Ramos (cell line): ENCODE measurements around the gene MEP1B.
"Not testable (repeated sequence)": the region's sequence is repeated elsewhere in the genome, so short reads cannot be mapped to it uniquely, and the experiment has no call there.

Source experiments
- in situ Hi-C: fragments of 300-500 bp; cut with MboI; formaldehyde crosslinking; loops from one replicate; pipeline ENCODE4 v1.14.3; 2022; ENCODE audit warnings: low sequenced_read_pairs; ENCODE audit not compliant: unreplicated experiment

Gene MEP1B

DNA sequence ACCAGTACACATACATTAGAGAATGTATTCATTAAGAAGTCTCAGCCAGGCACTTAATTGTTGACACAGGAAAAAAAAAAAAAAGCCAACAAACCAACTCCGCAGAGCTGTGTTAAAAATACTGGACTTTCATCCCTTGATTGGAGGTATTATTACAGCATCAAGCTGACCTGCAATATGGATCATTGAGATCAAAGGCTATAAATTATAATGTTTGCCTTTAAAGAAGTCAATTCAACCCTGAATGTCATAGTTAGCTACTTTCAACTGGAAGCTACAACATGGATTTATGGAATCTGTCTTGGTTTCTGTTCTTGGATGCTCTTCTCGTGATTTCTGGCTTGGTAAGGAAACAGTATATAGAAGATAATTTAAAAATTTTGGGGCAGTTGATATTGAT lies at the start of gene MEP1B:
Gene MEP1B (plus strand): TSS at position 250 of the 400 bp plus-strand sequence. CDS start 32 bp downstream, at position 282.
- in situ Hi-C loops, result no loop called here

DNA sequence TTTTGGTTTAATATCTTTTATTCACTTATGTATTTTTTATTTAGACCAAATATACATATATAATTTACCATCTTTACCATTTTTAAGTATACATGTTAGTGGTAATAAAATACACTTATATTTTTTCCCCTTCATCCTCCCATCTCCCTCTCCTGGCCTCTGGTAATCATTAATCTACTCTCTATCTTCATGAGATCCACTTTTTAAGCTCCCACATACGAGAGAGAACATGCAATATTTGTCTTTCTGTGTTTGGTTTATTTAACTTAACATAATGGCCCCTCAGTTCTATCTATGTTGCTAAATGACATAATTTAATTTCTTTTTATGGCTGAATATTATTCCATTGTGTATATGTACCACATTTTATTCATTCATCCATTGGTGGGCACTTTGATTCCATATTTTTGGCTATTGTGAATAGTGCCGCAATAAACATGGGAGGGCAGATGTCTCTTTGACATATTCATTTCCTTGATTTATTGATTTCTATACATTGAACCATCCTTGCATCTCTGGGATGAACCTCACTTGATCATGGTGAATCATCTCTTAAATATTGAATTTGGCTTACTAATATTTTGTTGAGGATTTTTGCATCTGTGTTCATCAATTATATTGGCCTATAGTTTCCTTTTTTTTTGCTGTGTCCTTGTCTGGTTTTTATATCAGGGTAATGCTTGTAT lies 41.5 kb upstream of the MEP1B start:
- in situ Hi-C loops, result no loop called here

DNA sequence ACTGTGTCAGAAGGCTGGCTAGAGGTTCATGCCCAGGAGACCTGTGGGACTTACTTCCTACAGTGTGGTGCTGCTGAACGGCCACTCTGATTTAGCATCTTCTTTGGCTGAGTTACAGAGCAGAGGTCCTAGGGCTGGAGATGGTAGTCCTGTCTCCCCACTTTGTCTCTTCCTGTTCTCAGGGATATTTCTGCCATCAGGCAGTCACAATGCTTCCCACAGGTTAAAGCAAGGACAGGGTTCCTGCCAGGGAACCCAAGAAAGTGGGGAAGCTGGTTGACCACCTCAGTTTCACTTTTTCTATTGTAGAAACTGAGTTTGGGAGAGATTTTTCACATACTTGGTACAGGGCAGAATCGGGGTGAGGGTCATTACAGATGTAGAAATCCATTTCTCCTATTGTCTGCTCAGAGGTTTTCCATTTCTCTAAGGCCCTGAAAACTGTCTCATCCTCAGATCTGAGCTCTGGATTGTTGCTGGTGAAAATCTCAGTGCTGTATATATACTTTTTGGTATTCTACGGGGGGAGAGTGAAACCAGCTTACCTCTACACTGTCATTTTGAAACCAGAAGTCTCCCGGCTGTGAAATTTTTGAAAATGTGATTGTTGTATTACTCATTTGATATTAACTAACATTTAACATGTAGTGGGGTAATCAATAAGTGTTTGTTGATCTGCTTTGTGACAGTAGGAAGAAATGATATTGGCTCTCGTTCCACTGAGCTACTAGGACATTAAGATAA lies 37.0 kb upstream of the MEP1B start:
- in situ Hi-C loops, result no loop called here

DNA sequence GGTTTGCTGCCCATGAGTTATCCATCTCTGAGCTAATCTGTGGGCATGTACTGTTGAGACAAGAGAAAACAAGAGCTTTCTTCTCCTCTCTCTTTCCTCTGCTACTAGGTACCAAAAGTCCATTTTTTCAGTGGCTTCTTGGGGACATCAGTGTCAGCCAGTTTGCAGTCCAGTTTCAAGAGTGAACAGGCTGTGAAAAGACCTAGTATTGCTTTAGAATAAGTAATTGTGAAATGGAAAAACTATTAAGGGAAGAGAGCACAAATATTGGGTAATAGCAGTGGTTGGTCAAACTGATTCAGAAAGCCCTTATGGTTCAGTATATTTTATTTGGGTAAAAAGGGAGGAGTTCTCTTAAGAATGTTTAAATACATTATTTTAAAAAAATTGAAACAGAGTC lies 33.0 kb upstream of the MEP1B start:
- in situ Hi-C loops, result no loop called here

DNA sequence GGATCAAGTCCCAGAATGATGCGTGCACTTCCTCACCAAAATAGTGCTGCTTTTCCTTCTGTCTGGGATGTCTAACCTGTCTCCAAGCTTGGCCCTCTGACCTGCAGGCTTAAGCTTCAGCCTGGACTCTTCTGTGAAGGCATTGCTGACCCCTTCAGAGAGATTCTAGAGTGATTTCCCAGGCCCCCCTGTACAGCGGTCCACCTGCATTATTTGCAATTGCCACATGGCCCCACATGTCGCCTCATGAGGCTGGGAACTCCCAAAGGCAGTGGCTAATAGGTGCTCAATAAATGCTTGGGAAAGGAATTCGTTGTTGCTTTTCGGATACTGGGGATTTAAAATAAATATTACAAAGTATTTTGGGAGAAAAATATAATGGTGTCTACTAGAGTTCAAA lies 32.3 kb upstream of the MEP1B start:
- in situ Hi-C loops, result no loop called here

DNA sequence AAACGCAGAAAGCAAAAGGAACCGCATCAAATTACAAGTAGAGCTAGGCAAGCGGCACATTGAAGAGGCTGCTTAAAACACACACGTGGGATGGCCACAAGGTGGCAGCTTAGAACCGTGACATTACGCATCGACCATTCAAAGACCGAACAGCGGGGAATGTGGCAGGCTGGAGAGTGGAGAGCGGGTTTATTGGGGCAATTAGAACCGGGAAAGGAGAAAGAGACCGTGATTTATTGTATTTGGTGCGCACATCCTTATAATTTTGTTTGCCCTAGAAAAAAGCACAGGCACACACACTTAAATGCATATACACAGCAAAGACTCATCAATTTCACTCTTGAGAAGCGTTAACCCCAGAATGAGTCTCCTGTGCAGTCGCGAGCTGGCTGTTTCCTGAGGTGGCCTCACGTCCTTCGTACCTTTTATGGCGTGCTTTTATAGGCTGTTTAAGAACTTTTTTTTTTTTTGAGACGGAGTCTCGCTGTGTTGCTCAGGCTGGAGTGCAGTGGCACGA lies 31.7 kb upstream of the MEP1B start:
- in situ Hi-C loops, result no loop called here

DNA sequence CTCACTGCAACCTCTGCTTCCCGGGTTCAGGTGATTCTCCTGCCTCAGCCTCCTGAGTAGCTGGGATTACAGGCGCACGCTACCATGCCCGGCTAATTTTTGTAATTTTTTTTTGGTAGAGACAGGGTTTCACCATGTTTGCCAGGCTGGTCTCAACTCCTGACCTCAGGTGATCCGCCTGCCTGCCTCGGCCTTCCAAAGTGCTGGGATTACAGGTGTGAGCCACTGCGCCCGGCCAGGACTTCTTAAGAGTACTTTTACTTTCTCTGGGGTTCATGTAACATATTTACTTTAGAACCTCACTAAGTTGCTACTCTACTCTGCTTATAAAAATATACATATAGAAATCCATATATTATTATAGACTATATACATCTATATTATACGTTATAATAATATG lies 31.2 kb upstream of the MEP1B start:
- in situ Hi-C loops, result not testable (repeated sequence)

DNA sequence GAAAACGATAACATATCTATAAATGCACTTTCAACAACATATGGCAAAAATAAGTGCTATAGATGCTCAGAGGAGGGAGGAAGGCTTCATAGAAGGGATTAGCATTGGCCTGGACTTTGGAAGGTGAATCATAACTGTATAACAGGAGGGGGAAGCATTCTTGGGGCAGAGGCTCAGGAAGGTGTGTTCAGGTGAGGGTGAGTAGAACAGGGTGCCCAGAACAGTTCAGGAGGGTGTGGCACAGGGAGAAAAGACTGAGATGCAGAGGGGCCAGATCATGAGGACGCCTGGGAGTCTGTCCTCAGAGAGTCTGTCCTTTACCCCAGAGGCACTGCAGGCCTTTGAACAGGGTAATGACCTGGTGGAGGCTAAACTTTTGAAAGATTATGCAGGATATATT lies 29.3 kb upstream of the MEP1B start:
- in situ Hi-C loops, result loop anchor here (5.0 kb wide), 1 partner anchor 392 kb away; no protein-coding TSS in a partner anchor

DNA sequence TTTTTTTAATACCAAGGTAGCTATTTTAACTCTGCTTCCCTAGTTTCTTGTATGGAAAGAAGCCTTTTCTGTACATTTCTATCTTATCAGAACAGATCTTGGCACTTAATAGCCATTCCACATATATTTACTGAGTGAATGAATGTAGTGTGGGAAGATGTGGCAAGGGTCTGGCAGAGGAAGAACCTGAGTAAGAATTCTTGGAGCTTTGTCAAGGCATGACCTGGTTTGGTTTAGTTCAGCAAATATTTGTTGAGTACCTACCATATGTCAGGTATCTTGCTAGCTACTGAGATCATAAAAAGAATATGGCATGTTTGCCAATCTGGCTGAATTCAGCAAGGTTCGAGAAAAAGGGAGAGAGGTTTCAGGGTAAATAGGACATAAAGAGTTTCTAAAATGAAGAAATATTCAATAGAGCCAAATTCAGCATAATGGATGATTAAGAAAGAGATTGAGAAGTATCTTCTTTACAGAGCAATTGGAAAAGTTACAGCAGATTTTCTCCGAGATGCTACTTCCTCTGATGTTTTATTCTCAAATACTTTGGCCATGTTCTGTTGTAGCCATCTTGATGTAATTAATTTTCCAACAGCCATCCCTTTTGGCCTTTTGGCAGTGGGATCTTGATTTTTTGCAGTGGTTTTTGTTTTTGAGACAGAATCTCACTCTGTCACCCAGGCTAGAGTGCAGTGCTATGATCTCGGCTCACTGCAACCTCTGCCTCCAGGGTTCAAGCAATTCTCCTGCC lies 21.7 kb upstream of the MEP1B start:
- in situ Hi-C loops, result no loop called here

DNA sequence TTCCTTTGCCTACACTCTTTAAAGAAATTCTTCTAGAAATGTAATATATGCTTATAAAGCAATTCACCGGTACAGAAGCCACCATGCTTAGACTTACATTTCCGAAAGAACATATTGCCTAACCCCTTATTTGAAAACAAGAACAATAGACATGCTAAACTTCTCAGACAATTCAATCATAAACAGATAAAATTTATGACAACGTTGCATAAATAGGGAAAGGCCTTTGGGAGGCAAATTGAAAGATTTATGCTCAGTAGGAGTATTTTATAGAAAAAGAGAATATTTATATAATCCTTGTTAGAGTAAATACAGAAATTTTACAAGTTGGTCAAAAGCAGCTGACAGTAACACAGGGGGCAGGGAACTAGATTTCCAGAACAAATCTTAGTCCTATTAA lies 16.2 kb upstream of the MEP1B start:
- in situ Hi-C loops, result no loop called here

DNA sequence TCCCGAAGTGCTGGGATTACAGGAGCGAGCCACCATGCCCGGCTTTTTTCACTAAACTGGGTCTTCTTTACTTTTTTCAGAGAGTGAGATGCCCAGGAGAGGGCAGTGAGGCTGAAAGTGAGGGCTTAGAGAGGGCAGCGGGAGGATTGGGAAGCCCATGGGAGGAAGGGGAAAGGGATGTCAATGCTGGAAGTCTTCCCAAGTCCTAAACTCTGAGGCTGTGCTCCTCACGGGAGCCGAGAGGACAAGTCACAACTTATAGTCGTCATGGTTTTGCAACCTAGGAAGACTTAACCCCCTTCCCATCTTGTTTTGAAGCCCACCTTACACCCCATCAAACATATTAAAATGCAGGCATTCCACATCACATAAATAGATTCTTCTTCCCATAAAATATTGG lies 15.1 kb upstream of the MEP1B start:
- in situ Hi-C loops, result no loop called here

DNA sequence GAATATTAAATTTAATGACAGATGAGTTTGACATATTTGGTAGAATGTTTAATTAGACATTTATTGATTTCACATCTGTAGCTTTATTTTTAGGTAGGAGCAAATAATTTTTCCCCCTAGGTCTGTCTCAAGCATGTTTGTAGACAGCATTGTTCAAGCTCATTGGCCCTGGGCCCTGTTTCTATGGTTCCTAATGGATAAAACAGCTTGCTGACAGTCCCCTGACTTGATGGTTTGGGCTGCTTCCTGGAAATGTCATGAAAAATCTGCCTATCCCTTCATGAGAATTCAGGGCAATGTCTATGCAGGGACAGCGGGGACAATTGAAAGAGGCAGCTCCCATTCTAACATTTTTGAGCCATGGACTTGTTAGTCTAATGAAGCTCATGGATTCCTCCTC lies 14.6 kb upstream of the MEP1B start:
- in situ Hi-C loops, result no loop called here

DNA sequence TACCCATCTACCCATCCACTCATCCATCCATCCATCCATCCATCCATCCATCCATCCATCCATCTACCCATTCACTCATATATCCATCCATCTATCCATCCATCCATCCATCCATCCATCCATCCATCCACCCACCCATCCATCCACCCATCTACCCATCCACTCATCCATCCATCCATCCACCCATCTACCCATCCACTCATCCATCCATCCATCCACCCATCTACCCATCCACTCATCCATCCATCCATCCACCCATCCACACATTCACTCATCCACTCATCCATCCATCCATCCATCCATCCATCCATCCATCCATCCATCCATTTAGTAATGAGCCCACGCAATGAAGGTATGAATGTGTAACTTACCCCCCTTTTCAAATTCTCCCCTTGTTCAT lies 13.1 kb upstream of the MEP1B start:
- in situ Hi-C loops, result not testable (repeated sequence)

DNA sequence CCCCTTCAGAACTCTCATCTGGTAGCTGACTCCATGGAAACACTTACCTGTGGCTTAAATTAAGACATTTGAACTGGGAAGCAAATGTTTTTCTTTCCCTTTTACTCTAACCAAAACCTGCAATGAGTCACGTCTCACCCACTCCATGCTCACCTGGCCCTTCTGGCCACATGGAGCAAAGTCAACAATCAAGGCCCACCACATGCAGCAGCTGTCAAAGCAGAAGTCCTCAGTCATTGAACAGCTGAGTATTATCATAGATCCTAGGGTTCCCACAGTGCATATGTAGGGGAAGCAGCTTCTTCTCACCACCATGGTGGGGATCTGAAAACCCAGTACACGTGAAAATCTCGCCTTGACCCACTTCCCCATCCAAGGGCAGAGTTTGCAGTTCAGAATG lies 12.3 kb upstream of the MEP1B start:
- in situ Hi-C loops, result no loop called here

DNA sequence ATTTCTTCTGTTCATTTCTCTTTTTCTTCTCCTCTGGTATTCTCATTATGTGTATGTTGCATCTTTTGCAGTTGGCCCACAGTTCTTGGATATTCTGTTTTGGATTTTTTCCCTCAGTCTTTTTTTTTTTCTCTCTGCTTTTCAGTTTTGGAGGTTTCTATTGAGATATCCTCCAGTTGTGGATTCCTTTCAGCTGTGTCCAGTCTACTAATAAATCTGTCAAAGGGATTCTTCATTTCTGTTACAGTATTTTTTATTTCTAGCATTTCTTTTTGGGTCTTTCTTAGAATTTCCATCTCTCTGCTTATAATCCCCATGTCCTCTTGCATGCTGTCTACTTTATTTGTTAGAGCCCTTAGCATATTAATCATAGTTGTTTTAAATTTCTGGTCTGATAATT lies 6.3 kb upstream of the MEP1B start:
- in situ Hi-C loops, result no loop called here

DNA sequence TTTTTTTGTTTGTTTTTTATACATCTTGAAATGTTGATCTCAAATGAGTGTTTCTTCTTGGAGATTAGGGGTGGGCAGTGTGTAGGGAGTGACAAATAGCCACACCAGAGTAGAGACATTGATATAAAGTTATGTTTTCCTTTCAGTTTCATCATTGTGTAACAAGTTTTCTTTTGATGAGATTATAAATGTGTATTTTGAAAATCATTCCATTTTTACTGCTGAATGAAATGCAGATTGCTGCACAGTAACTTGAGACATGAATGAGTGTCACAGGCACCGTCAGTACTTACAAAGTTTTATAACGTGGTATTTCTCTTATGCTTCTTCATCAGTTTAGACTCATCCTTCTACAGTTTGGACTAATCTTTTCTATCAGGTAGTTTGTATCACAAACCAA lies 370 bp downstream of the MEP1B start:
- in situ Hi-C loops, result no loop called here

DNA sequence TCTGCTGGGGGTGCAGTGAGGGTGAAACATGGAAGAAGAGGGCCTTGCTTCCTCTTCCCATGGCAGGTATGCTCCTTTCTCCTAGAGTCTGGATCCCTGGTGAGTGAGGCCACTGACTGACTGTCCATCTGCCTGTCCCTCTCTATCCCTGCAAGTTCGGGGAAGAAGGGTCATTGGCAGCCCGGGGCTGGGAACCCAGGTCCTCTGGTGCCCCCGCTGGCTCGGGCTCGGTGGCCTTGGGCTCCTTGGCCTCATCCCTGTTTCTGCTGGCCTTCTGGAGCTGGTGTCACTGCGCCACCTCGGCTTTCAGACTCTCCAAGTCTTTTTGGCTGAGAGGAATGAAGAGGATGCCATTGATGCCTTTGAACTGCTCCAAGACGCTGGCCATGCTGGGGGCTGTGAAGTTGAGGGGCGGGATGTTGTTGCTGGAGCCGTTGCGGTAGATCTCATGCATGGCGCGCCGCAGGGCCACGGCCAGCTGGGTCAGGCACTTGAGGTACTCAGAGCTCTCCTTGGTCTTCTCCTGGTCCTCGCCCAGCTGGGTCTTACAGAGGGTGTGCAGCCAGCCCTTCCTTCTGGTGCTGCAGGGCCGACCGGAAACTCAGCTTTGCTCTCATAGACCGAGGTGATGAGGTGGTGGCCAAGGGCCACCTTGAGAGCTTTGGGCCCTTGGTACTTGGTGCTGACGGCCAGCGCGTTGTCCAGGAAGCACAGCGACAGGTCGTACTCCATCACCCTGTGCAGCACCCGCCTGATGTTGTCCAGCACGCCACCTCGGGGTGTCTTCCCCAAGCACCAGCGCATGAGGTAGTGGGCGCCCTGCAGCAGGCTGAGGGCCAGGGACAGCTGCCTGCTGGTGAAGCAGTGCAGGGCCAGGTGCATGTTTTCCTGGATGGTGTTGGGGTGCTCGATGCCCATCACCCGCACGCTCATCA lies 6.3 kb downstream of the MEP1B start:
- in situ Hi-C loops, result no loop called here

DNA sequence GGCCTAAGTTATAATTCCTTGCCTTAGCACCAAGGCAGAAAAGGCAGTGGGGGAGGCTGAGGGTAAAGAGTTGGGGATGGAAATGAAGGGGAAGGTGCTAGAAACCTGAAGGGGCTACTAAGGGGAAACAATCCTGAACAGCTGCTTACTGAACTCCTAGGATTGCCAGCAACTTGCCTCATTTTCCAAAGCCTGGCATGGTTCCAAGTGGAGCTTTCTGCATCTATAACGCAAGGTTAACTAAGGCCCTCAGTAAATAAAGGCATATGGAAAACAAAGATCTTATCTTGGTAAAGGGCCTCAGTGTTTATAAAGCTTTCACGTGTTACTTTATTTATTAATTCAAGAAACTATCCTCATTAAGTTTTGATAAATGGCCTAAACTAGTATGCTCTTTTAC lies 10.9 kb downstream of the MEP1B start:
- in situ Hi-C loops, result no loop called here

DNA sequence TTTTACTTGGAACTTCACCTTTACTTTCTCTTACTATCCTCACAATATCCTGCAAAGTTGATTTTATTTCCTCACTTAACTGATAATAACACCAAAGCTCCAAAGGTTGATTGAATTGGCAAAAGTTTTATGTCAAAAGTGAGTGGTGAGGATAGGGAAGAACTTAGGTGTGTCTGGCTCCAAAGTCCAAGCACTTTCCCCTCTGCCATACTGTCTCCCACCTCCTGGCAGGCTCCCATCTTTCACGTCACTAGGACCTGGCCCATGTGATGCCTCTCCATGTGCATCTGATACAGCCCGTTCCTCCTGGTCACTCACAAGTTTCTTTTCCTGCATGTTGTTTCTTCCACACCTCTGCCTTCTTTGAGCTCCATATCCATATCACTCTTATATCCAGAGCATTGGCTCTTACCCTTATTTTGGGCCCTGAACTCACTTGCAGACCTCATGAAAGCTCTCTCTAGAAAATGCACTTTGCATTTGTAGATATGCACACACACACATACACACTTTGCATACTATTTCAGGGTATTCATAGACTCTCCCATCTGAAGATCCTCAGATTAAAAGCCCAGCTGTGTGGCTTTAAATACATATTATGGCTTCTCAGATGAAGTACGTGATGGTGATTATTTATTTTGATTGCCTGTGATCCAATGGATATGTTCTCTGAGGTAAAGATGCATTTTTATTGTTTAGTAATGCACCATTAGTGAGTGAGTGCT lies 12.3 kb downstream of the MEP1B start:
- in situ Hi-C loops, result no loop called here
